Measurements from ENCODE around the gene ABLIM2.

- TF ChIP-seq POLR2AphosphoS5 (IDR thresholded peaks at IDR 0.05; ENCODE audit: low read depth), result no peak
- TF ChIP-seq, protein P1, sequence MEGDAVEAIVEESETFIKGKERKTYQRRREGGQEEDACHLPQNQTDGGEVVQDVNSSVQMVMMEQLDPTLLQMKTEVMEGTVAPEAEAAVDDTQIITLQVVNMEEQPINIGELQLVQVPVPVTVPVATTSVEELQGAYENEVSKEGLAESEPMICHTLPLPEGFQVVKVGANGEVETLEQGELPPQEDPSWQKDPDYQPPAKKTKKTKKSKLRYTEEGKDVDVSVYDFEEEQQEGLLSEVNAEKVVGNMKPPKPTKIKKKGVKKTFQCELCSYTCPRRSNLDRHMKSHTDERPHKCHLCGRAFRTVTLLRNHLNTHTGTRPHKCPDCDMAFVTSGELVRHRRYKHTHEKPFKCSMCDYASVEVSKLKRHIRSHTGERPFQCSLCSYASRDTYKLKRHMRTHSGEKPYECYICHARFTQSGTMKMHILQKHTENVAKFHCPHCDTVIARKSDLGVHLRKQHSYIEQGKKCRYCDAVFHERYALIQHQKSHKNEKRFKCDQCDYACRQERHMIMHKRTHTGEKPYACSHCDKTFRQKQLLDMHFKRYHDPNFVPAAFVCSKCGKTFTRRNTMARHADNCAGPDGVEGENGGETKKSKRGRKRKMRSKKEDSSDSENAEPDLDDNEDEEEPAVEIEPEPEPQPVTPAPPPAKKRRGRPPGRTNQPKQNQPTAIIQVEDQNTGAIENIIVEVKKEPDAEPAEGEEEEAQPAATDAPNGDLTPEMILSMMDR (IDR thresholded peaks at IDR 0.05; ENCODE audit: insufficient read depth, low read length), result no peak
- no peak for TF ChIP-seq SPI1 (IDR thresholded peaks at IDR 0.05; ENCODE audit: borderline replicate concordance, low read depth)
- TF ChIP-seq, protein P2, sequence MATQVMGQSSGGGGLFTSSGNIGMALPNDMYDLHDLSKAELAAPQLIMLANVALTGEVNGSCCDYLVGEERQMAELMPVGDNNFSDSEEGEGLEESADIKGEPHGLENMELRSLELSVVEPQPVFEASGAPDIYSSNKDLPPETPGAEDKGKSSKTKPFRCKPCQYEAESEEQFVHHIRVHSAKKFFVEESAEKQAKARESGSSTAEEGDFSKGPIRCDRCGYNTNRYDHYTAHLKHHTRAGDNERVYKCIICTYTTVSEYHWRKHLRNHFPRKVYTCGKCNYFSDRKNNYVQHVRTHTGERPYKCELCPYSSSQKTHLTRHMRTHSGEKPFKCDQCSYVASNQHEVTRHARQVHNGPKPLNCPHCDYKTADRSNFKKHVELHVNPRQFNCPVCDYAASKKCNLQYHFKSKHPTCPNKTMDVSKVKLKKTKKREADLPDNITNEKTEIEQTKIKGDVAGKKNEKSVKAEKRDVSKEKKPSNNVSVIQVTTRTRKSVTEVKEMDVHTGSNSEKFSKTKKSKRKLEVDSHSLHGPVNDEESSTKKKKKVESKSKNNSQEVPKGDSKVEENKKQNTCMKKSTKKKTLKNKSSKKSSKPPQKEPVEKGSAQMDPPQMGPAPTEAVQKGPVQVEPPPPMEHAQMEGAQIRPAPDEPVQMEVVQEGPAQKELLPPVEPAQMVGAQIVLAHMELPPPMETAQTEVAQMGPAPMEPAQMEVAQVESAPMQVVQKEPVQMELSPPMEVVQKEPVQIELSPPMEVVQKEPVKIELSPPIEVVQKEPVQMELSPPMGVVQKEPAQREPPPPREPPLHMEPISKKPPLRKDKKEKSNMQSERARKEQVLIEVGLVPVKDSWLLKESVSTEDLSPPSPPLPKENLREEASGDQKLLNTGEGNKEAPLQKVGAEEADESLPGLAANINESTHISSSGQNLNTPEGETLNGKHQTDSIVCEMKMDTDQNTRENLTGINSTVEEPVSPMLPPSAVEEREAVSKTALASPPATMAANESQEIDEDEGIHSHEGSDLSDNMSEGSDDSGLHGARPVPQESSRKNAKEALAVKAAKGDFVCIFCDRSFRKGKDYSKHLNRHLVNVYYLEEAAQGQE (IDR thresholded peaks at IDR 0.05; ENCODE audit: insufficient replicate concordance, low read depth), result no peak
- TF ChIP-seq GABPA (IDR thresholded peaks at IDR 0.05; ENCODE audit: low read depth), result no peak
These were observed 15.0 kb downstream of the ABLIM2 start for GRCh38 chr4:8143392-8144140.
